ENCODE measurements around the gene CXCL14.

Gene CXCL14

DNA sequence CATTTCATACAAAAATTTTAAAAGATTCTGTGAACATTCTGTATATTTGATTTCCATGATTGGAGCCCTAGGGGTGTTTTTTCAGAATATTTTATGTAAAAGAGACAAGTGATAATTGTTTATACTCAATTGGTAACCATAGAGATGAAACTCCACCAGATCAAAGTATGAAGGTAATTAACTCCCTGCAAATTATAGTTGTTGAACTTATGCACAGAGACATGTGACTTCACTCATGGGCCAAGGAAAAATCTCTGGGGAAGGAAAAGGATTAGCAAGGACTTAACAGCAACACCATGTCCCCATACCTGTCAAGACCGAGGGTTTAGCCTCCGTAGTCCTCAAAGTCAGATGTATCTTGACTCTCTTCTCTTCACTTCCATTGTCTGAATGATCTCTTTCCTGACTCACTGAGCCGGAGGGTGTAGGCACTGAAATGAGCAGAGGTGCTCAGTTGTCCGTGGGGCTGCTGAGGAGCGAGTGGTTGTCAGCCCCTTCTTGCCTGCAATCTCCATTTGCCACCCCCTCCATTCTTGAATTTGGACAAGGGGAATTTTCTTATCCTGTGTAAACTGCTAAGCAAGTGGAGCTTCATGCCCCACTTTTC lies 17.5 kb upstream of the CXCL14 start:
- DNase-seq: no peak

DNA sequence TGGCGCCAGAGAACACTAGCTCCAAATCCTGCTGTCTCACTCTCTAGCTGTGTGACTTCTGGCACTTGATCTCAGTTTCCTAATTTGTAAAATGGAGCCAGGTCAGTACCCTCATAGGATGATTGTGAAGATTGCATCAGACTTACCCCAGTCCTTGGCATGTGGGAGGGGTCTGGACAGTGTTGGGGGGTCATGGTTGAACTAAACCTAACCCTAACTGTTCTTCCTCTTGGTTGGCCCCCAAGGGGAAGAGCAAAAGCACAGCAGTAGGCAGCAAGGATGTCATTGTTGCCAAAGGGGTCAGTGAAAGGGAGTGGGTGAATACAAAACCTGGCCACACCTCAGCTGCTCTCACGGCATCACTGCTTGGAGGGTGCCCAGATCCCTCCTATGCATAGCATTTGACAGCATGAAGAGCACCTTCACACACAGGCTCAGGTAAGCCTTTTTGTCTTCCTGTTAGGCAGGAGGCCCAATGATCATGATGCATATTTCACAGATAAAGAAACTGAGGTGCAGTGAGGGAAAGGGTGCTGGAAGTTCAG lies 15.7 kb upstream of the CXCL14 start:
- DNase-seq: no peak

DNA sequence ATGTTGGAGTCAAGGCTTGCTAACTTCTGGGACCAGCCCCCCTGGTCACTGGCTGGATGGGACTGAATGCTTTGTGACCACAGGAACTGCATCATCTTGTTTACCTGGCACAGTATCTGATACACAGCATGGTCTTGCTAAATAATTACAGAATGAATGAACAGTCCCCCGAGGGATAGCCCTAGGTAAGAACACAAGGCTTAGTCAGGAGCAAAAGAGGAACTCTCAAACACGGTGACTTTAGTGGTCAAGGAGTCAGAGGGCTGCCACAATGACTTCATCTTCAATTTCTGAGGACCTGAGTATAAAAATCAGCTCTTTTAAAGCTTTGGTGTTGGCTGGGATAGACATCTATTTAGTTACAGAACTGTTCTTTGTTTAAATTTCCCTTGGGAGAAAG lies 15.1 kb upstream of the CXCL14 start:
- DNase-seq: no peak

DNA sequence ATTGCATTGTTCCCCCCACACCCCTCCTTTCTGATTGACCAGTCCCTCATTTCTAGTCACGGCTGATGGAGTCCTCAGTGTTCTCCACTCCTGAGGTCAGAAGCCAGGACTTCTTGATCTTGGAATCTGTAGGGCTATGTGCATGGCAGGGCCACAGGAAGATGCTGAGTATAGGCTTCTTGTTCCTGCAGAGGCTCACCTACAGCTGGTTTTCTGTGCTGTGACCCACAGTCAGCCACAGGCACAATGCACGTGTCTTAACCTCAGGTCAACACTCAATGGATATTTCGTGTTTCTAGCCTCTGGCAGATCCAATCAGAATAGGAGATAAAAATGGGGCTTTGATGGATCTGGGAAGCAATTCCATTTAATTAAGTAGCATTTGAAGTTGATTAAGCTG lies 14.3 kb upstream of the CXCL14 start:
- no peak for DNase-seq

DNA sequence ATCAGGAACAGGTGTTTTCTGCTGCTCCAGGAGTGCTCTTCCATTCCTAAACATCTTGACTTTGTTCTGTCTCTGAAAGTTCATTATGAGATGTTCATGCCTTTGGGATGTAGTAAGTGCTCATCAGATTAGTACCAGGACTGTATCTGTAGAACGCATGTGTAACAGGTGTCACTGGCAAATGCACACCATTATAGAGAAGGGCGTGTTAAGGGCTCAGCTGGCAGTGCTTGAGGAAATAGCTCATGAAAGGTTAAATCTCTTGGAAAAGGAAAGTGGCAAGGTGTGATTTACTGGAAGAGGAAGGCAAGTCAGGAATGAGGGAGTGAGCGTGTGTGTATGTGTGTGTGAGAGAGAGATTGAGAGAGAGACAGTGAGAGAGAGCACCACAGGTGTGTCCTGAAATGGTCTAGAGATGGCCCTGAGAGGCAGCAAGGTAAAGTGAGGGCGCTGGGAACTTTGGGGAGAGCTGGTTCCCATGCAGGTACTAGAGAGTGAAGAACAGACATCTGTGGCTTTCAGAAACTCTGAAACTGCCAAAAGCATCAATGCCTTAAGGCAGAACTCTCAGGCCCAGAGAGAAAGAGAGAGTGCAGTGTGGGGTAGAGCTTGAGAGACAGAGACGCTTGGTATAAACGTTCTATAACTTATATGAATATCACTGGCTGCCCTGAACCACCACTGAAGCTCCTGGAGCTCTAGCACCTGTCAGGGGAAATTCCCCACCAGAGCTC lies 13.7 kb upstream of the CXCL14 start:
- DNase-seq: no peak

DNA sequence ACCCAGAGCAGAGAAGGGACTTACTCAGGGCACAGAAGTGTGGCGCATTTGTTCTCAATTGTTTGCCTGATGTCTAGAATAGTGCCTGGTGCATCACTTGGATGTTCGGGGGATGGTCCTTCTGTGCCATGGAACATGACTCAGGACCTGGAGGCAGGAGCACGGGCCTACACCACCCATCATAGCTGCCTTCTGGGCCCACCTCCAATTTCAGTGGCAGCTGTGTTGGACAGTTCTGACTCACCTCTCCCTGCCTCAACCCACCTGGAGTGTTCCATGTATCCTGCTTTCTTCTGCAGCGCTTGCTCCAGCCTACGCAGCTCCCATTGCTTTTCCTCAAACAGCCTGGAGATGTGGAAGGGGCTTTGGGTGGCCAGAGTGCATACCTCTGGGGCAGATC lies 12.5 kb upstream of the CXCL14 start:
- DNase-seq: no peak

DNA sequence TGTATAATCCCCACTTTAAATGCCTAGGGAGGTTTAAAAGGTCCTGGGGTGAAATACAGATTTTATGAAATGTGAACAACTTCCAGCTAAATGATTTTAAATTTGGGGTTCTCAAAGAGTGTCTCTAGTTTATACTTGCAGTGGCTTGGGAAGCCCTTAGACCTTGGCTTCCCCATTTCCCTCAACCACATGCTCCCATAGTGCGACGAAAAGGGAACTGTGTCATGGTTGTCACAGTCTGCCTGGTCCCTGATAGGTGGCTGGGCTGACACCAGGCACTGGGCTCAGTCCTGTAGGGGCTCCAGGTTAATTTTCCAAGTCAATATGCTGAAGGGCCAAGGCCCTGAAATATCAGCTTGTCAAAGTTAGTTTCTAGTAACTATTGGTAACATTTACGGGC lies 10.4 kb upstream of the CXCL14 start:
- DNase-seq: no peak

DNA sequence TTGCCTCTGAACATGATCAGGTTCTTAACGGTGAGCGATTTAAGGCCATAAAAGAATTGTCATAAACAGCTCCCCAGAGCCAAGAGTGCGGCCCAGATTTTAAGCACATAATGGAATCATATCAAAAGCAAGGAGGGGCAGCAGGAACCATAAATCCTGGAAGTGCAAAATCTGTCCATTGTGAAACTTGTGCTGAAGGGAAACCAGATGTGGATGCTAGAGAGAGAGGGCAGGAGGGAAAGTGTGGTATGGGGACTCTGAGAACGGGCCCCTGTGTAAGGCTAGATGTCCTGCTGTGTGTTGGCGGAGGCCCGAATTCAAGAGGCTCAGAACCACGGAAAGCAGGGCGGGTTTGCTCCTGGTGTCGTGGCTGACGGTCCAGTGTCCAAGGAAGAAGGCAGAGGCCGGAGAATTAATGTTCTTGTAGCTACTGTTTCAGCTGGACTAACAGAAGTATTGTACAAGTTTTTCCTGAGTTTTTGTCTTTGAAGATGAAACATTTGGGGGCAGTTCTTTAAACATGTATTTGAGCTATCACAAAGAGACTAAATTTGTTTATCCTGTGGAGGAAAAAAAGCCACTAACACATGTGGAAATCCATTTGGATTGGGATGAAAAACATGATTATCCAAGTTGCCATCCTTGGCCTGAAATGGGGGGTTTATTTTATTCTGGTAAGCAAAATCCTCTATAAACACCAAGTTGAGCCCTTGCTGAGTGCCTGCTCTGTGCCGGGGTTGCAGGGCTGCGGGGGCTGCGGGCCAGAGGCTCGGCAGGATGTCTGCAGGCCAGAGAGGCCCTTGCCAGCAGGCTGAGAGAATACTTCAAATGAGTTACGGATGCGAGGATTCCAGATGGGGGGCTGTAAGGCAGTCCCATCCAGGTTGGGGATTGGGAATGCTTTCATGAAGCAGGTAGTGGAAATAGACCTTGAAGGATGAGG lies 9.2 kb upstream of the CXCL14 start:
- DNase-seq: no peak

DNA sequence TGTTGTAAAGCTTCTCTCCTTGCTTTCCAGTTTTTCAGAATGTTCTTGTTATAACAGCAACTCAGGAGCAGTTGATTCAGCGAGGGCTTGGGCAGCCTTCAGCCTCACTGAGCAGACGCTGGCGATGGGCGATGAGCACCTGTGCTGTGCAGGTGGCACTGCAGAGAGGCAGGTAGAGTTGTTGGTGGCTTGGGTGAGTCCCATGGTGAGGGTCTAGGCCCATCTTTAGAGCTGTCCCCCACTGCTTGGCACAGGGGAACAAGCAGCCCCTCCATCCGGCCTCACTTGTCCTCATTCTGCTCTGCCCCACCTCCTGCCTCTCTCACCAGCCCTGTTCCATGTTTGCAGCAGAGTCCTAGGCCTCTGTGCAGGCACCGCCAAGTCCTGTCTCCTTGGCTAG lies 6.1 kb upstream of the CXCL14 start:
- DNase-seq: no peak

DNA sequence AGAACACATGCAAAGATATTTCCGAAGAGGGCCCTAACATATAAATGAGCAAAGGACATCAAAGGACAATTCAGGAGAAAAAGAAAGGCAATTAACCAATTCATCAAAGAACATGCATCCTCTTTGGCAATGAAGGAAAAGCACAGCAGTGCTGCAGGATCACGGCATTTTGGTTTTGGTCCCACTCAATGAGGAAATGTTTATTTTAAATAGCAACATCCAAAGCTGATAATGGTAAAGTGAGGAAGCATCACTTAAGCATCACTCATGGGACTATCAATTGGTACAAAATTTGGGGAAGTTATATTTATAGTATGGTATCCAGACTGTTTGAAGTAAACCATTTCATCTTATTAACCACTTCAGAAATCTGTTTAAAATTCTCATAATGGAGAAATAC lies 5.5 kb upstream of the CXCL14 start:
- DNase-seq: no peak

DNA sequence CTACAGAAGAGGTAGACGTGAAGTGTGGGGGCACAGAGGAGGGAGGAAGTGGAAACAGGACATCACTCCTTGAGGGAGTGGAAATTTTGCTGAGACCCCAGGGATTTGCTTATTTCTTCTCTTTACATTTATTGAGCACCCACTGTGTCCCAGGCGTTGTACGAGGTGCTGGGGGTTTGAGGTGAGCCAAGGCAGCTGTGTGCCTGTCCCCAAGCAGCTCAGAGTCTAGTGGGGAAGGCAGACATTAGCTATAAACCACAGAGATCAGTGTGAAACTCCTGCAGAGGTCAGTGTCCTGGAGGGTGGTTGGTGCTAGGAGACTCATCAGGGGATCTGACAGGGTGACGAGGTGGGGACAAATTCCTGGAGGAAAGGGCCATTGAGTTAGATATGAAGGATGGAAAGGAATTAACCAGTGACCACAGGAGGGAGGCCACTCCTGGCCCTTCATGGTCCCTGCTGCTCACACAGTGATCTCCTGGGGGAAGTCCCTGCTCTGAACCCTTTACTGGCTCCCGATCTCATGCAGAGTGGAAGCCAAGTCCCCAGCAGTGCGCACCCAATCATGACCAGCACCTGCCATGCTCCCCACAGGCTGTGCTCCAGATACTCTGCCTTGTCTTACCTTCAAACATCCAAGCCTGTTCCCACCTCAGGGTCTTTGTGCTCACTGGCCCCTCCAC lies 3.4 kb upstream of the CXCL14 start:
- no peak for DNase-seq

DNA sequence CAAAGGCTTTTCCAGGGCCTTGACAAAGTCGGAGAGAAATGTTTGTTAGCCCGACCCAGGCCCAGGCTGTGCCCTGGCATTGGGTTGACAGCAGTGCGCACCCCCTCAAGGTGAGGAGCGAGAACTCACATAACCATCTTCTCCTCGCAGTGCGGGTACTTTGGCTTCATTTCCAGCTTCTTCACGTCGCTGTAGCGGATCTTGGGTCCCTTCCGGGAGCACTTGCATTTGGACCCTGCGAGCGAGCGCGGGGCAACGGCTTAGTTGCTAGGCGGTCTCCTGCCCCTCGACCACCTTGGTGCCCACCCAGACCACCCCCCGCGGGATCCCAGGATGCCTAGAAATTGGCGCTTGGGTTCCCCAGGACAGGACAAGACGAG lies 496 bp downstream of the CXCL14 start:
- no peak for DNase-seq

DNA sequence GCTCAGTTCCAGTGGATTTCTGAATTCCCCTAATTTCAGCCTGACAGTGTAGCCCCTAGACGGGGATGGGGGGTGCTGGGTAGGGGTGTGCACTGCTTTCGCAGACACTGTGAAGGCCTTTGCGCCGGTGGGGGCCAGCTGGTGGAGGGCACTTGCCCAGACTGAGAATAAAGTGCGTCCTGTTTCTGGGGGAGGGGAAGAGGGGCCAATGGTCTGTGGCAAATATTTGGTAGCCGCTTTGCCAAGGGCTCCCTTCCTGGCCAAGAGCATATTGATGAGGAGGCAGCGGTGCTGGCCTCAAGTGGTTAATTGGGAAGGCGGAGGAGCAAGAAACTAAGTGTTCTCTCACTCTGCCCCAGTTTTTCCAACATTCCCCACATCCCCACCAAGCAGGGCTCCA lies 1.4 kb downstream of the CXCL14 start:
- DNase-seq: no peak

DNA sequence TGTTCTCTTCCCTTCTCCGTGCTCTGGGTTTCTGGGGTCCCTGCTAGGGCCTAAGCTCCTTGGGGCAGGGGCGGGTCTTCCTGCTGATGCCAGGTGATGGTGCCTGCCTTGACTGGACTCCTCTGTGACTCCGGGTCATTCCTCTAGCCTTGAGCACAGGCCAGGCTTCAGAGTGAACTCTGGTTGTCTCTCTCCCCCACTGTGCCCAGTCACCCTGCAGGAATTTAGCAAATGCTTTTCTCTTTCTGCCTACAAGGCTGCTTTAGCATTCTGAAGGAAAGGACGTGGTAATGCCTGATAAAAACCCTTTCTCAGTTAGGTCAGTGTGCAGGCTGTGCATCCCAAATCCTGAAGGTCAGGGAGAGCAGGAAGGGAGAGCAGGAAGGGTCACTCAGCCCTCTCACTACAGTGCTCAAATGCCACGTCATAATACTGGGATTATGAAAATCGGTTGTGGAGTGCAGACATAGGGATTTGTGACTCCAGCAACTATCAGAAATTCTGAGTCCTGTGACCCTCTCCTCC lies 2.7 kb downstream of the CXCL14 start:
- no peak for DNase-seq

DNA sequence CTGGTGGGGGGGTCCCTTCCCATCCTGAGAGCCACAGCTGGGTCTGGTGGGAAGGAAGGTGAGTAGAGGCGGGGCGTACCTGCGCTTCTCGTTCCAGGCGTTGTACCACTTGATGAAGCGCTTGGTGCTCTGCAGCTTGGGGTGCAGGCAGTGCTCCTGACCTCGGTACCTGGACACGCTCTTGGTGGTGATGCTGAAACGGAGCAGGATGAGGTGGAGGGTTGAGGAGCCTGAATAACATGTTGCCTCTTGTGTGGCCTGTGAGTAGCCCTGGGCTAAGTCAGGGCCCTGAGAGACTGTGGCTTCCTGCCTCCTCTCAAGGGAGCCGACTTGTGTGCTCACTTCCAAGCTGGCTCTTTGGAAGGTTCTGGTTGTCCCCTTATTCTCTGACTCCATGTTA lies 4.3 kb downstream of the CXCL14 start:
- DNase-seq: no peak

DNA sequence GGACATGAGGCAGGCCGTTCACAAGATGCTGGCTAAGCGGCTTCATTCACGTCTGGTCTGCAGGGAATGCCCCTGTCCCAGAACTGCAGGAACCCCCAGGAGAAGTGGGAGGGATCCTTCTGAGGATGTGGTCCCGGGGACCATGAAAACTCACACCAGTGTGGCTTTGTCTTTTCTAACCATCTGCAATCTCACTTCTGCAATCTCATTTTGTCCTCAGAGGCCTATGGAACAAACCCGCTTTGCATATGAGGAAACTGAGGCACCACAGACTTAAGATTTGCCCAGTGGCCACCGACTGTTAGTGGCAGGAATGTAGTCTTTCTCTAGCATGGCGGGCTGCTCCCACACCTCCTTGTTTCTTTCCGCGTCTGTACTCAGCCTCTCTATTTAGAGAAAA lies 6.9 kb downstream of the CXCL14 start:
- DNase-seq: no peak

DNA sequence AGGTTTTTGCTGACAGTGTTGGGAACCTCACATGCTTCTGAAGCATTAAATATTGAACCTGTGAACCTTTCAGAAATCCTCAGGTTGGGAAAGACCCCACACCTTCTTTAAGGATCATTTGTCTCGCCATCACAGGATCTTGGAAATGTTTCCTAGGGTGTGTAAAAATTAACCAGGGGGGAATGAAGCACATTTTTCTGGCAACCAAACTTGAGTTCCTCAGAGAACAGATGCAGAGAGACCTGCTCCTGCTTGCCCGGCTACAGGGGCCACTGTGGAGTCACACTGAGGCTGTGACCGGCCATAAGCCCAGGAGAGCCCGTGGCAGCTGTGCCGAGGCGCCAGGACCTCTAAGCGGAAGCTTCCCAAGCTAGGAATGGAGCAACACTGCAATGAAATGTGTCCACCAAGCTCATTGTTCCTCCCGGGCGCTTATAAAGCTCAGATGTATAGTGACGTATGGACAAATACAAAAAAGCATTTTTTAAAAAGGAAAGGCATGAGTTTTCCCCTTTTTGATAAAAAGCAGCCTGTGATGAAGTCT lies 7.7 kb downstream of the CXCL14 start:
- DNase-seq: no peak

DNA sequence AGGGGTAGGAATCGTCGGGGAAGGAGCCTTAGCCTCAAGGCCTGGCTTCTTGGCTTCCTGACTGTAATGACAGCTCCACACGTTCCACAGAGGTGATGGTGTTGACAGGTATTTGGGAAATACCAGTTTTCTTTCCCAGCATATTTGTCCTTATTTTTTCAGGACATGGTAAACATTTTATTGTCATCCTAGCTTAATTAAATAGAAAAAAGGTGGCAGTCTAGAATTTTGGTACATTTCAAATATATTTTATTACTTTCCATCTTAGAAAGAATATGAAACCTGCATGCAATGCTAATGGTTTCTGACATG lies 8.4 kb downstream of the CXCL14 start:
- no peak for DNase-seq

DNA sequence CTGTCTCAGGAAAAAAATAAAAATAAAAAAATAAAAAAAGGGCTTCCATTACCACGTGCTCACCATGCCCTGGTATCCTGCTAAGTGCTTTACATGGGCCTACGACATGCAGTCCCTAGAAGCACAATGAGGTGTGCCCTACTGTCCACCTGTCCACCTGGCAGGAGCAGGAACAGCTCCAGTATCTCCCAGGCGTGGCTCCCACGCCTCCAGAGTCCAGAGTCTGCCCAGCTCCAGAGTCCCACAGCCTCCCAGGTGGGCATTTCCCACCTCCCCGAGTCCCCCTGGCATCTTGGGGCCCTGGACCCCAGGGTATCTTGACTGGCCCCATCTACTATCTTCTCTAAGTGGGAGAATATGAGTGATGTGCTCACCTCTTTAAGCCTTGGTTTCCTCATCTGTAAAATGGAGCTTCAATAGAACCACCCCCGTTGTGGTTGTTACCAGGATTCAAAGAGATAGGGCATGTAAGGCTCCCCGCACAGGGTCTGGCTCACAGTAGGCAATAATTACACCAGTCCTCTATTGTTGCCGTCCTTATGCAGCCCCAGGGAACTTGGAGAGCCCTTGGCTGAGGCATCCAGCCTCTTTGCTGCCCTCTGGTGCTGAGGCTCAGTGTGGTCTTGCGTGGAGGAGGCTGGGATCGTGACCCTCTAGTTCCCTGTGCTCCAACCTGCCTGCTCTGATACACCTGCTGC lies 8.9 kb downstream of the CXCL14 start:
- no peak for DNase-seq

DNA sequence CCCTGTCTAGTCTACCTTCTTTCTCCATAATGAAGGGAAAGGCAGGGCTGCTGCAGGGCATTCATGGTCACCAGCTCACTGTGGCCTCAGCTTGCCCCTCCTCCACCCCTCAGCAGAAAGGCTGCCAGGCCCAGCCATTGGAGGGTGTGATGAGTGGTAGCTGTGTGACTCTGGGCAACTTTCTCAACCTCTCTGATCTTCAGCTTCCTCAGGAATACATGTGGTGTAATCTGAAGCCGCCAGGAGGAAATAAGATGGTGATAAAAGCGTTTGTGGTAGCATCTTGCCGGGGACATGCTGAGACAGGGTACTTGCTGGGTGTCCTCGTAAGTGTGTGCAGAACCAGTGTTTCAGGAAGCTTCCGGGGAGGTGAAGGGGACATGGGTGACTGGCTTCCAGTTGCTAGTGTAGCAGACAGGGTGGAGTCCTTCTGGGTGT lies 9.8 kb downstream of the CXCL14 start:
- DNase-seq: no peak

DNA sequence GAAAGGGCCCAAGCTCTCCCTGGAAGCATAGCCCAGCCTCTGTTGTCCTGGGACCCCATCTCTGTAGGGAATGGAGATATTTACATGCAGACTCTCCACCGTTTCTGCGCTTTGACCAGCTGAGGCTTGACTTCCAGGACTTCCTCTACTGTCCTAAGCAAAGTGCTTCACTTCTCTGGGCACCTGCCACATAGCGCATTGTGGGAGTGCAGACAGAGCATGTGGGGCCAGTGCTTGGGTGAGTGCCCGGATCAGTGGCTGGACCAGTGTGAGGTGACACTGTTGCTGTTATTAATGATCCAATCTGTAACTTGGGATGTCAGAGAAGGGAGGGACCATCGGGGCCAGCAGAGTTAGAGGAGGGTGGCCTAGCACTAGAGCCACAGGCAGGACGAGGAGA lies 10.5 kb downstream of the CXCL14 start:
- no peak for DNase-seq

DNA sequence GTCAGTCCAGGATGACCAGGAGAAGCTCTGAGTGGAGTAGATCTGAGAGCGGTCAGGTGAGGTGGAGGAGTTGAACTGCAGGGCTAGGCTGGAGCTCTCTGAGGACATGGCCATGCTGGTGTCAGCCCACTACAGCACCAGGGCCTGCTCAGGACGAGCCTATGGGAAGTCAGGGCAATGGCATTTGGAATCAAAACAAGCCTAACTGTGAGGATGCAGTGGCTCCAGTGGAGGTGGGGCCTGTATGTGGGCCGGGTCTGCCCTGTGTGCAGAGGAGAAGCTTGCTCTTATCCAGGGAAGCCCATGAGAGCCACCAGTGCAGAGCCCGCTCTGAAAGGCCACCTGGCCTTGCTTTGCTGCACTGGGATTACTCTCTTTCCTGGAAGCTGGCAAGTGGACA lies 11.1 kb downstream of the CXCL14 start:
- no peak for DNase-seq
